Measurements from ENCODE around the gene PDCD7. TPM values are rescaled to one million over a fixed set of nuclear protein-coding genes. Genes with fewer than 3 reads are reported as not detected.

The PDCD7 gene
- total and polyA plus RNA-seq, 2 of the 13 experiments (the other 11 are each of a cell fraction or from before 2014, with no cell fraction given) = 10.1 to 14.7 TPM

DNA sequence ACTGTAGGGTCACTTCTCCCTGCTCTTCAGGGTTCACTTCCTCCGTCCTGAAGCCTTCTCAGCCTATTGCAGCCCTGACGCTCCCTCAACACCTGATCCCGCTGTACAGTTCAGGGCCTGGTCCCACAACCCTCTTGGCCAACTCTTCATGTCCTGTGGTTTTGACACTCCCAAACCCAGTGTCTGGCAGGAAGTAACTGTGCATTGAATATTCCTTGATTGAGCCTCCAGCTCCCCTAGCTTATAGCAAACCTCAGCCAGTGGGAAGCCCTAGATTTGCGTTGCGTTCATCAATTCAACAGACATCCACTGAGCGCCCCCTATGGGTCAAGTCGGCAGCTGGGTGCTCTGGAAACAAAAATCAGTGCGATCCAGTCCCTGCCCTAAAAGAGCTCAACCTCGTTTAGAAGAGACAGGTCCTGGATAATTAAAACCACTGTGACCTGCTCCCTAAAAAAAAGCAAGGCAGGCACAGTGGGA is 32.2 kb downstream of the PDCD7 start (continued):
- TF ChIP-seq, protein P1, sequence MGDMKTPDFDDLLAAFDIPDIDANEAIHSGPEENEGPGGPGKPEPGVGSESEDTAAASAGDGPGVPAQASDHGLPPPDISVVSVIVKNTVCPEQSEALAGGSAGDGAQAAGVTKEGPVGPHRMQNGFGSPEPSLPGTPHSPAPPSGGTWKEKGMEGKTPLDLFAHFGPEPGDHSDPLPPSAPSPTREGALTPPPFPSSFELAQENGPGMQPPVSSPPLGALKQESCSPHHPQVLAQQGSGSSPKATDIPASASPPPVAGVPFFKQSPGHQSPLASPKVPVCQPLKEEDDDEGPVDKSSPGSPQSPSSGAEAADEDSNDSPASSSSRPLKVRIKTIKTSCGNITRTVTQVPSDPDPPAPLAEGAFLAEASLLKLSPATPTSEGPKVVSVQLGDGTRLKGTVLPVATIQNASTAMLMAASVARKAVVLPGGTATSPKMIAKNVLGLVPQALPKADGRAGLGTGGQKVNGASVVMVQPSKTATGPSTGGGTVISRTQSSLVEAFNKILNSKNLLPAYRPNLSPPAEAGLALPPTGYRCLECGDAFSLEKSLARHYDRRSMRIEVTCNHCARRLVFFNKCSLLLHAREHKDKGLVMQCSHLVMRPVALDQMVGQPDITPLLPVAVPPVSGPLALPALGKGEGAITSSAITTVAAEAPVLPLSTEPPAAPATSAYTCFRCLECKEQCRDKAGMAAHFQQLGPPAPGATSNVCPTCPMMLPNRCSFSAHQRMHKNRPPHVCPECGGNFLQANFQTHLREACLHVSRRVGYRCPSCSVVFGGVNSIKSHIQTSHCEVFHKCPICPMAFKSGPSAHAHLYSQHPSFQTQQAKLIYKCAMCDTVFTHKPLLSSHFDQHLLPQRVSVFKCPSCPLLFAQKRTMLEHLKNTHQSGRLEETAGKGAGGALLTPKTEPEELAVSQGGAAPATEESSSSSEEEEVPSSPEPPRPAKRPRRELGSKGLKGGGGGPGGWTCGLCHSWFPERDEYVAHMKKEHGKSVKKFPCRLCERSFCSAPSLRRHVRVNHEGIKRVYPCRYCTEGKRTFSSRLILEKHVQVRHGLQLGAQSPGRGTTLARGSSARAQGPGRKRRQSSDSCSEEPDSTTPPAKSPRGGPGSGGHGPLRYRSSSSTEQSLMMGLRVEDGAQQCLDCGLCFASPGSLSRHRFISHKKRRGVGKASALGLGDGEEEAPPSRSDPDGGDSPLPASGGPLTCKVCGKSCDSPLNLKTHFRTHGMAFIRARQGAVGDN (CRISPR knock-in tag; IDR thresholded peaks at IDR 0.05) = 0 out of 2 replicates have a peak, but pooled peaks have one; percentile 4
- TF ChIP-seq HMG20B (CRISPR knock-in tag; conservative IDR thresholded peaks at IDR 0.05) (0 out of 2 replicates have a peak, but pooled peaks have one; percentile 39), ZNF572 (CRISPR knock-in tag; IDR thresholded peaks at IDR 0.05) (peak; percentile 72; the same call in 1 of the 2 replicates), ZNF501 (CRISPR knock-in tag; IDR thresholded peaks at IDR 0.05) (peak; percentile 35; the same call in 1 of the 2 replicates), NKX3-1 (CRISPR knock-in tag; IDR thresholded peaks at IDR 0.05) (no peak), GFI1 (CRISPR knock-in tag; IDR thresholded peaks at IDR 0.05; ENCODE audit: borderline replicate concordance) (peak; percentile 99), SIX1 (CRISPR knock-in tag; IDR thresholded peaks at IDR 0.05; ENCODE audit: borderline replicate concordance) (no peak), STAG1 (CRISPR knock-in tag; IDR thresholded peaks at IDR 0.05) (peak; percentile 90), TBX2 (CRISPR knock-in tag; IDR thresholded peaks at IDR 0.05; ENCODE audit: borderline replicate concordance) (no peak), ZNF225 (CRISPR knock-in tag; IDR thresholded peaks at IDR 0.05) (no peak), SNRNP70 (IDR thresholded peaks at IDR 0.05; ENCODE audit: low read depth, low read length) (no peak), ZSCAN29 (CRISPR knock-in tag; conservative IDR thresholded peaks at IDR 0.05) (no peak), CBX5 (CRISPR knock-in tag; IDR thresholded peaks at IDR 0.05; ENCODE audit: borderline replicate concordance) (no peak)
- TF ChIP-seq, protein P2, sequence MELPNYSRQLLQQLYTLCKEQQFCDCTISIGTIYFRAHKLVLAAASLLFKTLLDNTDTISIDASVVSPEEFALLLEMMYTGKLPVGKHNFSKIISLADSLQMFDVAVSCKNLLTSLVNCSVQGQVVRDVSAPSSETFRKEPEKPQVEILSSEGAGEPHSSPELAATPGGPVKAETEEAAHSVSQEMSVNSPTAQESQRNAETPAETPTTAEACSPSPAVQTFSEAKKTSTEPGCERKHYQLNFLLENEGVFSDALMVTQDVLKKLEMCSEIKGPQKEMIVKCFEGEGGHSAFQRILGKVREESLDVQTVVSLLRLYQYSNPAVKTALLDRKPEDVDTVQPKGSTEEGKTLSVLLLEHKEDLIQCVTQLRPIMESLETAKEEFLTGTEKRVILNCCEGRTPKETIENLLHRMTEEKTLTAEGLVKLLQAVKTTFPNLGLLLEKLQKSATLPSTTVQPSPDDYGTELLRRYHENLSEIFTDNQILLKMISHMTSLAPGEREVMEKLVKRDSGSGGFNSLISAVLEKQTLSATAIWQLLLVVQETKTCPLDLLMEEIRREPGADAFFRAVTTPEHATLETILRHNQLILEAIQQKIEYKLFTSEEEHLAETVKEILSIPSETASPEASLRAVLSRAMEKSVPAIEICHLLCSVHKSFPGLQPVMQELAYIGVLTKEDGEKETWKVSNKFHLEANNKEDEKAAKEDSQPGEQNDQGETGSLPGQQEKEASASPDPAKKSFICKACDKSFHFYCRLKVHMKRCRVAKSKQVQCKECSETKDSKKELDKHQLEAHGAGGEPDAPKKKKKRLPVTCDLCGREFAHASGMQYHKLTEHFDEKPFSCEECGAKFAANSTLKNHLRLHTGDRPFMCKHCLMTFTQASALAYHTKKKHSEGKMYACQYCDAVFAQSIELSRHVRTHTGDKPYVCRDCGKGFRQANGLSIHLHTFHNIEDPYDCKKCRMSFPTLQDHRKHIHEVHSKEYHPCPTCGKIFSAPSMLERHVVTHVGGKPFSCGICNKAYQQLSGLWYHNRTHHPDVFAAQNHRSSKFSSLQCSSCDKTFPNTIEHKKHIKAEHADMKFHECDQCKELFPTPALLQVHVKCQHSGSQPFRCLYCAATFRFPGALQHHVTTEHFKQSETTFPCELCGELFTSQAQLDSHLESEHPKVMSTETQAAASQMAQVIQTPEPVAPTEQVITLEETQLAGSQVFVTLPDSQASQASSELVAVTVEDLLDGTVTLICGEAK (IDR thresholded peaks at IDR 0.05) = no peak
- TF ChIP-seq, protein P2 (CRISPR knock-in tag; IDR thresholded peaks at IDR 0.05) = no peak
- TF ChIP-seq, protein P3, sequence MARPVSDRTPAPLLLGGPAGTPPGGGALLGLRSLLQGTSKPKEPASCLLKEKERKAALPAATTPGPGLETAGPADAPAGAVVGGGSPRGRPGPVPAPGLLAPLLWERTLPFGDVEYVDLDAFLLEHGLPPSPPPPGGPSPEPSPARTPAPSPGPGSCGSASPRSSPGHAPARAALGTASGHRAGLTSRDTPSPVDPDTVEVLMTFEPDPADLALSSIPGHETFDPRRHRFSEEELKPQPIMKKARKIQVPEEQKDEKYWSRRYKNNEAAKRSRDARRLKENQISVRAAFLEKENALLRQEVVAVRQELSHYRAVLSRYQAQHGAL (CRISPR knock-in tag; IDR thresholded peaks at IDR 0.05; ENCODE audit: not compliant biosample characterization) = no peak

Data from HepG2 (cell line).